WTC11 (cell line): Measurements from ENCODE around the gene FXYD6. TPM values are rescaled to one million over a fixed set of nuclear protein-coding genes. Genes with fewer than 3 reads are reported as not detected.

ENCODE experiments used
- ATAC-seq: fragments of 200-7000 bp; cut with Tn5 transposase; 2 replicates; pipeline ENCODE4 v1.10.0; 2021; ENCODE audit warnings: mild to moderate bottlenecking, moderate library complexity
- CTCF ChIA-PET: fragments of 300-600 bp; sonication (Branson Sonifier 250); formaldehyde crosslinking; loops from one replicate; lab custom pipeline; 2021; ENCODE audit warnings: antibody characterized with exemption; lab: Charles Lee
- POLR2A ChIA-PET: fragments of 350-600 bp; sonication (Branson Sonifier 250); formaldehyde crosslinking; loops from one replicate; lab custom pipeline; 2021; ENCODE audit warnings: antibody characterized with exemption; lab: Charles Lee
- DNase-seq: peaks from one replicate; pipeline ENCODE4 v3.0.0; 2021; ENCODE audit warnings: low spot score
- H3K27ac Mint-ChIP-seq: 2 replicates; pipeline ENCODE4 v1.8.0; 2021; ENCODE audit warnings: mixed read lengths
- H3K27me3 Mint-ChIP-seq: 2 replicates; pipeline ENCODE4 v1.8.0; 2021; ENCODE audit warnings: low read depth, mild to moderate bottlenecking, moderate library complexity, mixed read lengths
- H3K36me3 Mint-ChIP-seq: 2 replicates; pipeline ENCODE4 v1.8.0; 2021; ENCODE audit warnings: mixed read lengths
- H3K4me1 Mint-ChIP-seq: 2 replicates; pipeline ENCODE4 v1.8.0; 2022; ENCODE audit warnings: mixed read lengths
- H3K4me3 Mint-ChIP-seq: 2 replicates; pipeline ENCODE4 v1.8.0; 2021; ENCODE audit warnings: mild to moderate bottlenecking, moderate library complexity, mixed read lengths
- H3K9me3 Mint-ChIP-seq: 2 replicates; pipeline ENCODE4 v1.8.0; 2021; ENCODE audit warnings: mixed read lengths
- CREM ChIP-seq: sonication (generic); formaldehyde crosslinking; IDR thresholded peaks from 2 replicates; pipeline ENCODE4 v1.8.1; 2022; ENCODE audit warnings: mild to moderate bottlenecking, missing genetic modification reagents, moderate library complexity
- E2F4 ChIP-seq: sonication (generic); formaldehyde crosslinking; IDR thresholded peaks from 2 replicates; pipeline ENCODE4 v1.8.1; 2022; ENCODE audit warnings: low read depth, mild to moderate bottlenecking, moderate library complexity, missing genetic modification reagents, borderline replicate concordance
- FOXJ3 ChIP-seq: sonication (generic); formaldehyde crosslinking; IDR thresholded peaks from 2 replicates; pipeline ENCODE4 v1.9.0; 2021; ENCODE audit warnings: missing genetic modification reagents, mild to moderate bottlenecking, borderline replicate concordance
- MLX ChIP-seq: sonication (generic); formaldehyde crosslinking; IDR thresholded peaks from 2 replicates; pipeline ENCODE4 v1.8.1; 2023; ENCODE audit warnings: mild to moderate bottlenecking, missing genetic modification reagents, moderate library complexity
- NR2C2 ChIP-seq: sonication (generic); formaldehyde crosslinking; IDR thresholded peaks from 2 replicates; pipeline ENCODE4 v1.8.0; 2022; ENCODE audit warnings: mild to moderate bottlenecking, missing genetic modification reagents
- OVOL2 ChIP-seq: fragments of 250-450 bp; sonication (Bioruptor Pico); IDR thresholded peaks from 2 replicates; pipeline ENCODE4 v1.9.0; 2021; ENCODE audit warnings: mild to moderate bottlenecking, borderline replicate concordance
- SMAD3 ChIP-seq: sonication (generic); formaldehyde crosslinking; IDR thresholded peaks from 2 replicates; pipeline ENCODE4 v1.8.0; 2022; ENCODE audit warnings: missing genetic modification reagents, mild to moderate bottlenecking, borderline replicate concordance
- STAT6 ChIP-seq: sonication (generic); formaldehyde crosslinking; conservative IDR thresholded peaks from 2 replicates; pipeline ENCODE4 v1.8.1; 2023; ENCODE audit warnings: mild to moderate bottlenecking, low read depth, missing genetic modification reagents, moderate library complexity
- TCF7 ChIP-seq: sonication (generic); formaldehyde crosslinking; IDR thresholded peaks from 2 replicates; pipeline ENCODE4 v1.8.0; 2022; ENCODE audit warnings: mild to moderate bottlenecking, low read depth, missing genetic modification reagents, moderate library complexity
- ZNF232 ChIP-seq: sonication (generic); formaldehyde crosslinking; IDR thresholded peaks from 2 replicates; pipeline ENCODE4 v1.8.0; 2022; ENCODE audit warnings: mild to moderate bottlenecking, missing genetic modification reagents
- ZNF532 ChIP-seq: fragments of 250-450 bp; sonication (Bioruptor Pico); IDR thresholded peaks from 2 replicates; pipeline ENCODE4 v1.9.0; 2021; ENCODE audit warnings: mild to moderate bottlenecking, borderline replicate concordance
- total RNA-seq: library from RNA; stranded (reverse); gene quantifications from 3 replicates; pipeline ENCODE4 v1.2.3, GENCODE V29; 2021
- TF ChIP-seq, protein P1 (sequence below): sonication (generic); formaldehyde crosslinking; IDR thresholded peaks from 2 replicates; pipeline ENCODE4 v1.8.1; 2023; ENCODE audit warnings: mild to moderate bottlenecking, missing genetic modification reagents, borderline replicate concordance
- TF ChIP-seq, protein P2 (sequence below): sonication (generic); formaldehyde crosslinking; IDR thresholded peaks from 2 replicates; pipeline ENCODE4 v1.8.0; 2022; ENCODE audit warnings: missing genetic modification reagents
- TF ChIP-seq, protein P3 (sequence below): sonication (generic); formaldehyde crosslinking; IDR thresholded peaks from 2 replicates; pipeline ENCODE4 v1.8.0; 2022; ENCODE audit warnings: mild to moderate bottlenecking, missing genetic modification reagents

Gene FXYD6
- total RNA-seq, 1 experiment from 2014 or later = 26.2 TPM

DNA sequence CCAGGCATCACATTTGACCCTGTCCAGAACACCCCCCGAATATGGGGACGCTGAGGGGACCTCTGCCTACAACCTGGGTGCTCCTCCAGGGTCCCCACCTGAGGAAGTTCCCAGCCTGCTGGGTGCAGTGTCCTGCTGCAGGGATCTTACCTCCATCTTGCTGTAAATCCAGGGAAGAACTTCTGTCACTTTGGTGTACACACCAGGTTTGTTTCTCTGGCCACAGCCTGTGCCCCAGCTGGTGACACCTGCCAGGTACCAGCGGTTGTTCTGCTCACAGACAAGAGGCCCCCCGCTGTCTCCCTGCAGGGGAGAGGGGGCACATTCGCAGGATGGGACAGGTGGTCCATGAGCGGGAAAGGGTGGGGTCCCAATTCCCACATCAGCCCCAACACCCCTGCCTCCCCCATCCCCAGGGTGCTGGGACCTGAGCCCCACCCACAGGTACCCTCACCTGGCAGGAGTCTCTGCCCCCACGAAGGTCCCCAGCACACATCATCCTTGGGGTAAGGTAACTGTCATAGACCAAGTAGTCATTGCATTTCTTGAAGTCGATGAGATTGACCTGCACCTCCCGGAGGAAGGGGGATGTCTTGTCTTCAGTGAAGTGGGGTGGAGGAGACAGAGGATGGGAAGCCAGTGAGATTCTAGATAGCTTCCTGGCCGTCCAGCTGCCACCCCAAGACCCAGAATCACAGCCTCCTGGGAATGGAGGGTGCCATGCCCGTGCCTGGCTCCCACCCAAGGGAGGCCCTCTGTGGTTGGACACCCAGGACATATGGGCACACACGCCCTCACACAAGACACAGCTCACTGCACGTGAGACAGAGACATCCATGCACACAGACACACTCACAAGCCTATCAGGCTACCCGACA is 27.3 kb upstream of the FXYD6 start (continued):
- TF ChIP-seq NR2C2 (no peak), ZNF532 (CRISPR knock-in tag) (no peak)
- TF ChIP-seq, protein P1, sequence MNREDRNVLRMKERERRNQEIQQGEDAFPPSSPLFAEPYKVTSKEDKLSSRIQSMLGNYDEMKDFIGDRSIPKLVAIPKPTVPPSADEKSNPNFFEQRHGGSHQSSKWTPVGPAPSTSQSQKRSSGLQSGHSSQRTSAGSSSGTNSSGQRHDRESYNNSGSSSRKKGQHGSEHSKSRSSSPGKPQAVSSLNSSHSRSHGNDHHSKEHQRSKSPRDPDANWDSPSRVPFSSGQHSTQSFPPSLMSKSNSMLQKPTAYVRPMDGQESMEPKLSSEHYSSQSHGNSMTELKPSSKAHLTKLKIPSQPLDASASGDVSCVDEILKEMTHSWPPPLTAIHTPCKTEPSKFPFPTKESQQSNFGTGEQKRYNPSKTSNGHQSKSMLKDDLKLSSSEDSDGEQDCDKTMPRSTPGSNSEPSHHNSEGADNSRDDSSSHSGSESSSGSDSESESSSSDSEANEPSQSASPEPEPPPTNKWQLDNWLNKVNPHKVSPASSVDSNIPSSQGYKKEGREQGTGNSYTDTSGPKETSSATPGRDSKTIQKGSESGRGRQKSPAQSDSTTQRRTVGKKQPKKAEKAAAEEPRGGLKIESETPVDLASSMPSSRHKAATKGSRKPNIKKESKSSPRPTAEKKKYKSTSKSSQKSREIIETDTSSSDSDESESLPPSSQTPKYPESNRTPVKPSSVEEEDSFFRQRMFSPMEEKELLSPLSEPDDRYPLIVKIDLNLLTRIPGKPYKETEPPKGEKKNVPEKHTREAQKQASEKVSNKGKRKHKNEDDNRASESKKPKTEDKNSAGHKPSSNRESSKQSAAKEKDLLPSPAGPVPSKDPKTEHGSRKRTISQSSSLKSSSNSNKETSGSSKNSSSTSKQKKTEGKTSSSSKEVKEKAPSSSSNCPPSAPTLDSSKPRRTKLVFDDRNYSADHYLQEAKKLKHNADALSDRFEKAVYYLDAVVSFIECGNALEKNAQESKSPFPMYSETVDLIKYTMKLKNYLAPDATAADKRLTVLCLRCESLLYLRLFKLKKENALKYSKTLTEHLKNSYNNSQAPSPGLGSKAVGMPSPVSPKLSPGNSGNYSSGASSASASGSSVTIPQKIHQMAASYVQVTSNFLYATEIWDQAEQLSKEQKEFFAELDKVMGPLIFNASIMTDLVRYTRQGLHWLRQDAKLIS (CRISPR knock-in tag) = no peak

DNA sequence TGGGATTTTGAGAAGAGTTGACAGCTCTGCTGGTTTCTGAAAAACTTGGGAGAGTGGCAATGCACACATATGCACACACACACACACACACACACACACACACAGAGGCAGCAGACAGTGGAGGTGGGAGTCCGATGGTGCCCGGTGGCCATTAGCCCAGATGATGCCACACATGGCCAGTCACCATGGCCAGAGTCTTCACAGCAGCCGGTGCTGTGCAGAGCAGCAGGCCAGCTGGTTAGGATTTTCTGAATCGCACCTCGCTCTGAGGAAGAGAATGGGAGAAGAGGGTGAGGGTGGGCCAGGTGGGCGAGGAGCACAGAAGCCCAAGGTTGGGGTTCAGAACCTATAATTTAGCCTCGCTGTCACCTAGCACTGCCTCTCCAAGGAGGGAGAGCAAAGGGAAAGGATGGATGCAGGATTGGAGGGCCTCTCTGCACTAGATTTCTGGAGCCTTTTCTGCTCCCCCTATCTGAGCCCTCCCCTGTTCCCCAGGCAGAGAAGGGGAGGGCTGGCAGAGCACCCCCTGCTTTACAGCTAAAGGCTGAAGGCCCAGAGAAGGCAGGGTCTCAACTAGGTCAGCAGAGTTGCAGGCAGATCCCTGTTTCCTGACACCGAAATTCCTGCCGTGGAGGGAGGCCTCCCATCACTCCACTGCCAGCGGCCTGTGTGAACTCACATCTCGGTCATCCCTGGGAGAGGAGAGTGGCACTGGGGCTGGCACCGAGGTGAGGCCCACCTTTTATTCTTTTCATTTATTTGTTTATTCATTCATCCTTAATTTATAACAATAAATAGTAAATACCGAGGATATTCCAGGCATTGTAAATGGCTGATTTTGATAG is 25.8 kb upstream of the FXYD6 start:
- Mint-ChIP-seq H3K4me1 (peaks cover 5% of the 10 kb centered on the region; the same call in 1 of the 2 replicates), H3K9me3 (no peaks in the 10 kb centered on the region), H3K27me3 (no peaks in the 10 kb centered on the region), H3K27ac (no peak overlapping the region), H3K36me3 (no peaks in the 10 kb centered on the region), H3K4me3 (no peak overlapping the region)
- ChIA-PET CTCF (interaction anchor here (0.8 to 1.9 kb wide), 2 partner anchors 41 to 45 kb away, joined by 4 to 8 read pairs; no protein-coding TSS in a partner anchor), POLR2A (no interaction called here)
- DNase-seq = no peak
- ATAC-seq = no peak
- TF ChIP-seq CREM (no peak), STAT6 (CRISPR knock-in tag) (no peak), TCF7 (CRISPR knock-in tag) (no peak), ZNF232 (CRISPR knock-in tag) (no peak), E2F4 (no peak), OVOL2 (CRISPR knock-in tag) (no peak), SMAD3 (CRISPR knock-in tag) (no peak), FOXJ3 (CRISPR knock-in tag) (no peak), MLX (CRISPR knock-in tag) (no peak)
- TF ChIP-seq, protein P2, sequence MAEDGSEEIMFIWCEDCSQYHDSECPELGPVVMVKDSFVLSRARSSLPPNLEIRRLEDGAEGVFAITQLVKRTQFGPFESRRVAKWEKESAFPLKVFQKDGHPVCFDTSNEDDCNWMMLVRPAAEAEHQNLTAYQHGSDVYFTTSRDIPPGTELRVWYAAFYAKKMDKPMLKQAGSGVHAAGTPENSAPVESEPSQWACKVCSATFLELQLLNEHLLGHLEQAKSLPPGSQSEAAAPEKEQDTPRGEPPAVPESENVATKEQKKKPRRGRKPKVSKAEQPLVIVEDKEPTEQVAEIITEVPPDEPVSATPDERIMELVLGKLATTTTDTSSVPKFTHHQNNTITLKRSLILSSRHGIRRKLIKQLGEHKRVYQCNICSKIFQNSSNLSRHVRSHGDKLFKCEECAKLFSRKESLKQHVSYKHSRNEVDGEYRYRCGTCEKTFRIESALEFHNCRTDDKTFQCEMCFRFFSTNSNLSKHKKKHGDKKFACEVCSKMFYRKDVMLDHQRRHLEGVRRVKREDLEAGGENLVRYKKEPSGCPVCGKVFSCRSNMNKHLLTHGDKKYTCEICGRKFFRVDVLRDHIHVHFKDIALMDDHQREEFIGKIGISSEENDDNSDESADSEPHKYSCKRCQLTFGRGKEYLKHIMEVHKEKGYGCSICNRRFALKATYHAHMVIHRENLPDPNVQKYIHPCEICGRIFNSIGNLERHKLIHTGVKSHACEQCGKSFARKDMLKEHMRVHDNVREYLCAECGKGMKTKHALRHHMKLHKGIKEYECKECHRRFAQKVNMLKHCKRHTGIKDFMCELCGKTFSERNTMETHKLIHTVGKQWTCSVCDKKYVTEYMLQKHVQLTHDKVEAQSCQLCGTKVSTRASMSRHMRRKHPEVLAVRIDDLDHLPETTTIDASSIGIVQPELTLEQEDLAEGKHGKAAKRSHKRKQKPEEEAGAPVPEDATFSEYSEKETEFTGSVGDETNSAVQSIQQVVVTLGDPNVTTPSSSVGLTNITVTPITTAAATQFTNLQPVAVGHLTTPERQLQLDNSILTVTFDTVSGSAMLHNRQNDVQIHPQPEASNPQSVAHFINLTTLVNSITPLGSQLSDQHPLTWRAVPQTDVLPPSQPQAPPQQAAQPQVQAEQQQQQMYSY (CRISPR knock-in tag) = no peak
- TF ChIP-seq, protein P3, sequence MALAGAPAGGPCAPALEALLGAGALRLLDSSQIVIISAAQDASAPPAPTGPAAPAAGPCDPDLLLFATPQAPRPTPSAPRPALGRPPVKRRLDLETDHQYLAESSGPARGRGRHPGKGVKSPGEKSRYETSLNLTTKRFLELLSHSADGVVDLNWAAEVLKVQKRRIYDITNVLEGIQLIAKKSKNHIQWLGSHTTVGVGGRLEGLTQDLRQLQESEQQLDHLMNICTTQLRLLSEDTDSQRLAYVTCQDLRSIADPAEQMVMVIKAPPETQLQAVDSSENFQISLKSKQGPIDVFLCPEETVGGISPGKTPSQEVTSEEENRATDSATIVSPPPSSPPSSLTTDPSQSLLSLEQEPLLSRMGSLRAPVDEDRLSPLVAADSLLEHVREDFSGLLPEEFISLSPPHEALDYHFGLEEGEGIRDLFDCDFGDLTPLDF = no peak
